GM10248 (cell line): Measurements from ENCODE around the gene MATN4.

Source experiments
- CTCF ChIA-PET: fragments of 300-600 bp; sonication (Branson Sonifier 250); formaldehyde crosslinking; extraction: SDS; loops from one replicate; lab custom pipeline; 2021; ENCODE audit warnings: antibody characterized with exemption; lab: Yijun Ruan, JAX
- POLR2A ChIA-PET: fragments of 350-650 bp; sonication (Branson Sonifier 250); formaldehyde crosslinking; extraction: SDS; loops from one replicate; lab custom pipeline; 2020; ENCODE audit warnings: antibody characterized with exemption; lab: Yijun Ruan, JAX
- DNase-seq: peaks from one replicate; pipeline ENCODE4 v3.0.0; 2012; ENCODE audit errors: extremely low spot score
- TF ChIP-seq, protein P1 (sequence below): IDR thresholded peaks from 2 replicates; pipeline ENCODE4 v1.5.1; 2012; ENCODE audit warnings: mild to moderate bottlenecking, low read depth; ENCODE audit errors: extremely low read depth, missing control alignments, control extremely low read depth

MATN4 gene

DNA sequence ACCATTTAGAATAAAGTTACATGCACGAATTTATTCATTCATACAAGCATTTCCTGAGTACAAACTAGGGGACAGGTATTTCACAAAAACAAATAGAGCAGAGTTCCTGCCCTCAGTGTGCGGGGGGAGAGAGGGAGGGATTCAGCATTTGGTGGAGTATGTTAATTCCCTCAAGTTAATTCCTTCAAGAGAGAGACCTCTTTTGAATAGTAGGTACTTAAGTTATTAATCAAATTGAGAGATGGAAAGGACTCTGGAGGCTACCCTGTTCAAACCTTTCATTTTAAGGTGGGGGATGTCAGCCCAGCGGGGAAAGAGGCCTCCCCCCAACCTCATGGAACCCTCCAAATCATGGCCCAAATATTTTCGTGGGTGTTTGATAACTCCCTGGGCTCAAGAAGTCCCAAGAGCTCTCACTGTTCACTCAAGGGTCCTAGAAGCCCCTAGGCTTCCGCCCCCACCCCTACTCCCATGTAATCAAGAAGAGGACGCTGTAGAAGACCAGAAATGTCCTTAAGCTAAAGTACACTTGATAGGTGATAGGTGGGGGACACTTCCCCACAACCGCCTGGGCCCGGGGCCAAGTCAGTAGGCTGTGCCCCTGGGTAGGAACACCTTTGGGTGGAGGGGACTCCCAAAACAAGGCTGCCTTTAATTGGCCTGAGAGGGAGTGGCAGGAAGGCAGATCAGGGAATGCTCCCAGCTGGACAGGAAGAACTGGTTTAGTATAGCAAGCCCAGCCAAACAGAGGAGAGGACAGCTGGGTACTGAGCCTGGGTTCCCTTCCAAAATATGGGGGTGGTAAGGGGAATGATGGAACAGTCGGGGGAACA lies 37.2 kb upstream of the MATN4 start:
- TF ChIP-seq, protein P1, sequence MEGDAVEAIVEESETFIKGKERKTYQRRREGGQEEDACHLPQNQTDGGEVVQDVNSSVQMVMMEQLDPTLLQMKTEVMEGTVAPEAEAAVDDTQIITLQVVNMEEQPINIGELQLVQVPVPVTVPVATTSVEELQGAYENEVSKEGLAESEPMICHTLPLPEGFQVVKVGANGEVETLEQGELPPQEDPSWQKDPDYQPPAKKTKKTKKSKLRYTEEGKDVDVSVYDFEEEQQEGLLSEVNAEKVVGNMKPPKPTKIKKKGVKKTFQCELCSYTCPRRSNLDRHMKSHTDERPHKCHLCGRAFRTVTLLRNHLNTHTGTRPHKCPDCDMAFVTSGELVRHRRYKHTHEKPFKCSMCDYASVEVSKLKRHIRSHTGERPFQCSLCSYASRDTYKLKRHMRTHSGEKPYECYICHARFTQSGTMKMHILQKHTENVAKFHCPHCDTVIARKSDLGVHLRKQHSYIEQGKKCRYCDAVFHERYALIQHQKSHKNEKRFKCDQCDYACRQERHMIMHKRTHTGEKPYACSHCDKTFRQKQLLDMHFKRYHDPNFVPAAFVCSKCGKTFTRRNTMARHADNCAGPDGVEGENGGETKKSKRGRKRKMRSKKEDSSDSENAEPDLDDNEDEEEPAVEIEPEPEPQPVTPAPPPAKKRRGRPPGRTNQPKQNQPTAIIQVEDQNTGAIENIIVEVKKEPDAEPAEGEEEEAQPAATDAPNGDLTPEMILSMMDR, result no peak
- ChIA-PET CTCF (interaction anchor here (1.1 to 3.3 kb wide), 6 partner anchors 12 to 54 kb away, joined by 3 to 18 read pairs (median 6); partner anchors contain the start of gene SYS1), POLR2A (no interaction called here)
- no peak for DNase-seq

DNA sequence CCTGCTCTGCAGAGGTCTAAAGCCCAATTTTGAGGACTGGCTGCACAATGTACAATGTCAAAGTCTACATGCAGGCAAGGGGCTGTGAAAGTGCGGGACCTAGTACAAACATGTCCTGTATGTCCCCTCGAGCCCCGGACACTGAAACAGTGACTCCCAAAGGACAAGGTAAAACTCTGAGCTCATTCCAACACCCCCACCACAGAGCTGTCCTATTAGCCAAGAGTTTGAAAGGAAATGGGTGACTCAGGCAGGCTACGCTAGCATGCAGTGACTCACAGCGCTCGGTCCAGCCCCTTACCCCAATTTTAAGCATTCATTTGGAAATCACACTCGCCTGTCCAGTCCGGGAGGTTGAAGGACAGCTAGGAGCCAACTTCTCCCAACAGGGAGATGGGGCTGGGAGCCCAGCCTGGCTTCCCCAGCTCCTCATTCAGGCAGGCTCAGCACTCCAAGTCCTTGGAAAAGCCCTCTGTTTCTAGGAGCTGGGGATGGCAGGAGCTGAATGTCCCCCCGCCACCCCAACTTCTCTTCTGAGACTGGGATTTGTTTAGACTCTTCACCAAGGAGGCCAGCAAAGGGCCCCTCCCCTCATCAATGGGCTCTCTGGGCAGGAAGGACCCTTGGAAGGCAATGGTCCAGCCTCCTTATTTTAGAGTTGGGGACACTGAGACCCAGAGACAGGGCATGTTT lies 36.2 kb upstream of the MATN4 start:
- TF ChIP-seq, protein P1, result no peak
- ChIA-PET CTCF (interaction anchor here (1.2 kb wide), 2 partner anchors 17 to 30 kb away, joined by 3 to 5 read pairs; no protein-coding TSS in a partner anchor), POLR2A (no interaction called here)
- no peak for DNase-seq

DNA sequence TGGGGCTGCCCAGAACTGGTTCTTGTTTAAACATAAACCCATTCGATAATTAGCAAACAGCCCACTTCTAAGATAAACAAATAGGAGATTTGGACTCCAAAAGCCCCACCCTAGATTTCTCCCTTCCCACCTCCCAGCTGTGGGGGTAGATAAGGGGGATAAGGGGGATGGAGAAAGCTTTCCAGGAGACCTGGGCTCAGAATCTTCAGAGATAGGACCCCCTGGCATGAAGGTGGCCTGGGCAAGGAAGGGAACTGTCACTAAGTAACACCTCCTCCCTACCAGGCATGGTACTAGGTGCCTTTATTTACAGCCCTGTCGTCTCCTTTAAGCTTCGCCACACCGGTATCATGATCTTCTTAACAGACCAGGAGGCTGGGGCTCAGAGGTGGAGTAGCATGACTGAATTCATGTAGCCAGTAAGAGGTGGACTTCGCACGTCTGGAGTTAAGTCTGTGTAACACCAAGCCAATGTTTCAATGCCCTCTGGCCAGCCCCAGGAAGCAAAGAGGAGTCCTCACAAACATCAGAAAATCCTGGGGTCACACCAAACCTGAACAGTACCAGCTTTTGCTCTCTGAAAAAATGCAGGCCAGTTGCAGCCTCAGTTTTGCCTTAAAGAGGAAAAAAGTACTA lies 35.6 kb upstream of the MATN4 start:
- POLR2A ChIA-PET, result no interaction called here
- CTCF ChIA-PET, result interaction anchor here (1.2 kb wide), 2 partner anchors 17 to 30 kb away, joined by 3 to 5 read pairs; no protein-coding TSS in a partner anchor
- TF ChIP-seq, protein P1, result no peak
- DNase-seq, result no peak

DNA sequence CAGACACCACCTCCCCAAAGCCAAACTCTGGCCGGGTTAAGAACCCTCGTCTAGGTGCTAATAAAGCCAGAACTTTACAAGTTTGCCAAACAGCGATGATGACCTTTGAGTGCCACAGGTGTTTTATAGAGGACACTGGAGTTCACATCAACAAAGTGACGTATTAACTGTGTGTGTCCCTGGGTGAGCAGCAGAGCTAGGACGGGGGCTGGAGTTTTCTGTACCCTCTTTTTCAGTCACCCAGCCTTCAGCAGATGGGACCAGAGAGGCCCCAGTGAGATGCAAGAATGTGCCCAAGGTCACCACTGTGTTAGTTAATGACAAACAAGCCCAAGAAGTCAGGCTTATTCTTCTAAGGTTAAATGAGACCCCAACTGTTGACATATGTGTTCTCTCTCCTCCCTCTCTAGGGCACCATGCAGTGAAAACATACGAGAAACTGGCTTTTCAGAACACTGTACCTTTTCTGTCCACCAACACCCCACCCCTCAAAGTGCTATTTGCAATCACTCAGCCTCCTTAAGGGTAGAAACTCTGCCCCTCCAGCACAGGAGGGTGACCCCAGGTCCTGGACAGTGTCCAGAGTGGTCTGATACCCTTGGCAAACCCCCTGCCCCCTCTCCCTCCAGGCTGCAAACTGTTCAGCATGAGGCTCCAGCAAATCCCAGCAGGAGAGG lies 34.9 kb upstream of the MATN4 start:
- TF ChIP-seq, protein P1, result no peak
- no peak for DNase-seq
- POLR2A ChIA-PET, result no interaction called here
- CTCF ChIA-PET, result interaction anchor here (0.9 kb wide), 1 partner anchor 94 kb away, joined by 3 read pairs; no protein-coding TSS in a partner anchor

DNA sequence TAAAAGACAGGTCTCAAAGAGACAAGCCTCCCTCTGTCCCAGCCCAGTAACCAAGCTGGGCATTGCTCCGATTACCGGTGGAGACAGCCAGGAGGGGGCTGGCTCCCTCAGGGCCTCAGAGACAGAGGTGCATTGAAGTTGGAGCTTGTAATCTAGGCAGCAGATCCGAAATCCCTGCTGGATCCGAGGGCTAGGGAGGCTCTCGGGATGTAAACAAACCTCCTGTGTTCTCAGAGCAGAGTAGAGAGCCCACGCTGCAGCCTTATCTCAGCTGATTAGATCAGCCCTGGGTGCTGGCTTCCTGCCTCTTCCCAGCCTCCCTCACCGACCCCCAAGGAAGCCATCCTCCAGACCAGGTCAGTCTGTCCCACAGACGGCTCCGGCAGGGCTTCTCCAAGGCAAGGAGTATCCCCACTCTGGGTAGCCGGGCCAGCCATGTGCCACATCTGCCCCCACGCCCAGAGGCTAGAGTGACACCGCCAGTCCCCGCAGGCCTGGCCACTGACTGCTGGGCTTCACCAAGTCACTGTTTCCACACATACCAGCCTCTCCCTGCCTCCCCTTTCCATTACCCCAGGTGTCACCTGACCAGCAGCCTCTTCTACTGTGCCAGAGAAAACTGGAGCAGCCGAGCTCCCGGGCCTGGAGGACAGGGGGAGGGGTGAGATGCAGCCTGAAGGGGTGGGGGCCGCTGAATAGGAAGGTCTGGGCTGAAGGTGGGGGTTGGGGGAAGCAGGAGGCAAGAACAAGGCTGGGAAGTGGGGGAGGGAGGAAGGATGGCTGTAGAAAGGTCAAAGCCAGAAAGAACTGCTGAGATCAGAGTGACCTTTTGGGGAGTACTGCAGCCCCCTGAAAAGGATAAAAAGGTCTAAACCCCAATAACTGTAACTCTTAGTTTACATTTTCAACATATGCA lies 34.1 kb upstream of the MATN4 start:
- POLR2A ChIA-PET, result no interaction called here
- TF ChIP-seq, protein P1, result no peak
- no peak for DNase-seq
- CTCF ChIA-PET, result interaction anchor here (0.8 to 1.4 kb wide), 3 partner anchors 10 to 95 kb away, joined by 3 to 5 read pairs (median 4); no protein-coding TSS in a partner anchor
